ENCODE measurements around the gene GEMIN5. TPM values are rescaled to one million over a fixed set of nuclear protein-coding genes. Genes with fewer than 3 reads are reported as not detected.

The GEMIN5 gene
- total and polyA plus RNA-seq, 2 of the 13 experiments (the other 11 are each of a cell fraction or from before 2014, with no cell fraction given), result 6.6 to 28.6 TPM

DNA sequence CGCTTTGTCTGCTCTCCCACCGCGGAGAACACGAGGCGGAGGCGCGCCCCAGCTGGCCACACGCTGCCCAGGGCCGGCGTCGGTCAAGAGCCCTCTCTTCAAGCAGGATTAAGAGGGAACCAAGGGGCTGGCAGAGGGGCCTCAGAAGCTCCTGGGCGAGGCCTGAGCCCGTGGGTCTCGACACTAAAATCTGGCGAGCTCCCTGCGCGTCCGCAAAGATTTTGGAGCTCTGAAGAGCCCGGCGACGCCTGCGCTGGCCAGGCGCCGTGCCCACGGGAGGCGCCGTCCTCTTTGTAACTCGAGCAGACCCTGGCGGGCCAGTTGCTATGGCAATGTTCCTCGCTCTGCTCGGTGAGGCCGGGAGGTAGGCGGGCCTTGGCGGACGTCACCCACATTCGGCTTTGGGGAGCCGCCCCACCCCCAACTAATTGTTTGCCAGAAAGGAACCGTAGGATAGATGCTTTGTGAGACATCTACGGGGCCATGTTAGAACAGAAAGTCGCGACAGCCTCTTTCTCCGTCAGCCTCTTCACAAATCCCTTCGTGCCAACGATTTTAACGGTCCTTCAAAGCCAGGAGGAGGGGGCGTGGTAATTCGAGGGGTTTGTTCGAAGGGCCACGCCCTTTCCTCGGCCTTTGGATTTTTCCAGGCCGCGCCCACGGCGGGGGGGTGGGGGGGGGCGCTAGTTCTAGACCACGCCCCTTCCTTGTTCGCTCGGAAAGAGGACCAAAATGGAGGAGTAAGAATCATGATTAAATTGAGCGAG is 80.3 kb downstream of the GEMIN5 start (continued):
- TF ChIP-seq RARA (CRISPR knock-in tag; IDR thresholded peaks at IDR 0.05), result no peak
- no peak for TF ChIP-seq NBN (conservative IDR thresholded peaks at IDR 0.05)
- TF ChIP-seq BRD4 (CRISPR knock-in tag; IDR thresholded peaks at IDR 0.05), result no peak
- peak; percentile 48 for TF ChIP-seq SRY (CRISPR knock-in tag; IDR thresholded peaks at IDR 0.05)
- TF ChIP-seq, protein P1, sequence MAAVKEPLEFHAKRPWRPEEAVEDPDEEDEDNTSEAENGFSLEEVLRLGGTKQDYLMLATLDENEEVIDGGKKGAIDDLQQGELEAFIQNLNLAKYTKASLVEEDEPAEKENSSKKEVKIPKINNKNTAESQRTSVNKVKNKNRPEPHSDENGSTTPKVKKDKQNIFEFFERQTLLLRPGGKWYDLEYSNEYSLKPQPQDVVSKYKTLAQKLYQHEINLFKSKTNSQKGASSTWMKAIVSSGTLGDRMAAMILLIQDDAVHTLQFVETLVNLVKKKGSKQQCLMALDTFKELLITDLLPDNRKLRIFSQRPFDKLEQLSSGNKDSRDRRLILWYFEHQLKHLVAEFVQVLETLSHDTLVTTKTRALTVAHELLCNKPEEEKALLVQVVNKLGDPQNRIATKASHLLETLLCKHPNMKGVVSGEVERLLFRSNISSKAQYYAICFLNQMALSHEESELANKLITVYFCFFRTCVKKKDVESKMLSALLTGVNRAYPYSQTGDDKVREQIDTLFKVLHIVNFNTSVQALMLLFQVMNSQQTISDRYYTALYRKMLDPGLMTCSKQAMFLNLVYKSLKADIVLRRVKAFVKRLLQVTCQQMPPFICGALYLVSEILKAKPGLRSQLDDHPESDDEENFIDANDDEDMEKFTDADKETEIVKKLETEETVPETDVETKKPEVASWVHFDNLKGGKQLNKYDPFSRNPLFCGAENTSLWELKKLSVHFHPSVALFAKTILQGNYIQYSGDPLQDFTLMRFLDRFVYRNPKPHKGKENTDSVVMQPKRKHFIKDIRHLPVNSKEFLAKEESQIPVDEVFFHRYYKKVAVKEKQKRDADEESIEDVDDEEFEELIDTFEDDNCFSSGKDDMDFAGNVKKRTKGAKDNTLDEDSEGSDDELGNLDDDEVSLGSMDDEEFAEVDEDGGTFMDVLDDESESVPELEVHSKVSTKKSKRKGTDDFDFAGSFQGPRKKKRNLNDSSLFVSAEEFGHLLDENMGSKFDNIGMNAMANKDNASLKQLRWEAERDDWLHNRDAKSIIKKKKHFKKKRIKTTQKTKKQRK (IDR thresholded peaks at IDR 0.05; ENCODE audit: low read length), result no peak
- TF ChIP-seq, protein P2, sequence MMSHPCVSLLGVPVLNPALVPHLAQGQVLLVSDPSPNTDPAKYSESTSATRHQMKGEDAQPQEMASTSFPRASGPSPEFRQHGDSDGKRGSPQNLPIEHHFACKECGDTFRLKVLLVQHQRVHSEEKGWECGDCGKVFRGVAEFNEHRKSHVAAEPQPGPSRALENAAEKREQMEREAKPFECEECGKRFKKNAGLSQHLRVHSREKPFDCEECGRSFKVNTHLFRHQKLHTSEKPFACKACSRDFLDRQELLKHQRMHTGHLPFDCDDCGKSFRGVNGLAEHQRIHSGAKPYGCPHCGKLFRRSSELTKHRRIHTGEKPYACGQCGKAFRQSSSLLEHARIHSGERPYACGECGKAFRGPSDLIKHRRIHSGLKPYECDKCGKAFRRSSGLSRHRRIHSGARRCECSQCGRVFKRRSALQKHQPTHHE (CRISPR knock-in tag; IDR thresholded peaks at IDR 0.05; ENCODE audit: borderline replicate concordance), result no peak
- no peak for TF ChIP-seq FOSL1 (CRISPR knock-in tag; IDR thresholded peaks at IDR 0.05; ENCODE audit: borderline replicate concordance)
- TF ChIP-seq, protein P3, sequence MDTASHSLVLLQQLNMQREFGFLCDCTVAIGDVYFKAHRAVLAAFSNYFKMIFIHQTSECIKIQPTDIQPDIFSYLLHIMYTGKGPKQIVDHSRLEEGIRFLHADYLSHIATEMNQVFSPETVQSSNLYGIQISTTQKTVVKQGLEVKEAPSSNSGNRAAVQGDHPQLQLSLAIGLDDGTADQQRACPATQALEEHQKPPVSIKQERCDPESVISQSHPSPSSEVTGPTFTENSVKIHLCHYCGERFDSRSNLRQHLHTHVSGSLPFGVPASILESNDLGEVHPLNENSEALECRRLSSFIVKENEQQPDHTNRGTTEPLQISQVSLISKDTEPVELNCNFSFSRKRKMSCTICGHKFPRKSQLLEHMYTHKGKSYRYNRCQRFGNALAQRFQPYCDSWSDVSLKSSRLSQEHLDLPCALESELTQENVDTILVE (CRISPR knock-in tag; IDR thresholded peaks at IDR 0.05), result no peak; the same call in 1 of the 2 replicates
- TF ChIP-seq MXD4 (CRISPR knock-in tag; IDR thresholded peaks at IDR 0.05), result peak; percentile 66
- TF ChIP-seq, protein P4, sequence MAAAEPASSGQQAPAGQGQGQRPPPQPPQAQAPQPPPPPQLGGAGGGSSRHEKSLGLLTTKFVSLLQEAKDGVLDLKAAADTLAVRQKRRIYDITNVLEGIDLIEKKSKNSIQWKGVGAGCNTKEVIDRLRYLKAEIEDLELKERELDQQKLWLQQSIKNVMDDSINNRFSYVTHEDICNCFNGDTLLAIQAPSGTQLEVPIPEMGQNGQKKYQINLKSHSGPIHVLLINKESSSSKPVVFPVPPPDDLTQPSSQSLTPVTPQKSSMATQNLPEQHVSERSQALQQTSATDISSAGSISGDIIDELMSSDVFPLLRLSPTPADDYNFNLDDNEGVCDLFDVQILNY (CRISPR knock-in tag; conservative IDR thresholded peaks at IDR 0.05), result no peak
- TF ChIP-seq, protein P5, sequence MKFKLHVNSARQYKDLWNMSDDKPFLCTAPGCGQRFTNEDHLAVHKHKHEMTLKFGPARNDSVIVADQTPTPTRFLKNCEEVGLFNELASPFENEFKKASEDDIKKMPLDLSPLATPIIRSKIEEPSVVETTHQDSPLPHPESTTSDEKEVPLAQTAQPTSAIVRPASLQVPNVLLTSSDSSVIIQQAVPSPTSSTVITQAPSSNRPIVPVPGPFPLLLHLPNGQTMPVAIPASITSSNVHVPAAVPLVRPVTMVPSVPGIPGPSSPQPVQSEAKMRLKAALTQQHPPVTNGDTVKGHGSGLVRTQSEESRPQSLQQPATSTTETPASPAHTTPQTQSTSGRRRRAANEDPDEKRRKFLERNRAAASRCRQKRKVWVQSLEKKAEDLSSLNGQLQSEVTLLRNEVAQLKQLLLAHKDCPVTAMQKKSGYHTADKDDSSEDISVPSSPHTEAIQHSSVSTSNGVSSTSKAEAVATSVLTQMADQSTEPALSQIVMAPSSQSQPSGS (CRISPR knock-in tag; IDR thresholded peaks at IDR 0.05), result no peak; the same call in 1 of the 2 replicates
- TF ChIP-seq PAX8 (CRISPR knock-in tag; IDR thresholded peaks at IDR 0.05; ENCODE audit: borderline replicate concordance), result no peak
- TF ChIP-seq ZNF124 (CRISPR knock-in tag; IDR thresholded peaks at IDR 0.05), result 0 out of 2 replicates have a peak, but pooled peaks have one; percentile 40
- peak; percentile 32; the same call in 1 of the 2 replicates for TF ChIP-seq RXRA (CRISPR knock-in tag; IDR thresholded peaks at IDR 0.05)
- TF ChIP-seq ZNF788 (CRISPR knock-in tag; IDR thresholded peaks at IDR 0.05; ENCODE audit: borderline replicate concordance), result peak; percentile 57; the same call in 1 of the 2 replicates
- no peak for TF ChIP-seq FOXA1 (IDR thresholded peaks at IDR 0.05)
- no peak for TF ChIP-seq FOXA1 (CRISPR knock-in tag; IDR thresholded peaks at IDR 0.05)
- peak; percentile 42 for TF ChIP-seq SKI (IDR thresholded peaks at IDR 0.05; ENCODE audit: partially characterized antibody)
- TF ChIP-seq, protein P6, sequence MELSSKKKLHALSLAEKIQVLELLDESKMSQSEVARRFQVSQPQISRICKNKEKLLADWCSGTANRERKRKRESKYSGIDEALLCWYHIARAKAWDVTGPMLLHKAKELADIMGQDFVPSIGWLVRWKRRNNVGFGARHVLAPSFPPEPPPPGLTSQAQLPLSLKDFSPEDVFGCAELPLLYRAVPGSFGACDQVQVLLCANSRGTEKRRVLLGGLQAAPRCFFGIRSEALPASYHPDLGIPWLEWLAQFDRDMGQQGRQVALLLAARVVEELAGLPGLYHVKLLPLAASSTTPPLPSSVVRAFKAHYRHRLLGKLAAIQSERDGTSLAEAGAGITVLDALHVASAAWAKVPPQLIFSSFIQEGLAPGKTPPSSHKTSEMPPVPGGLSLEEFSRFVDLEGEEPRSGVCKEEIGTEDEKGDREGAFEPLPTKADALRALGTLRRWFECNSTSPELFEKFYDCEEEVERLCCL (CRISPR knock-in tag; IDR thresholded peaks at IDR 0.05; ENCODE audit: borderline replicate concordance), result no peak
- TF ChIP-seq TBX3 (IDR thresholded peaks at IDR 0.05; ENCODE audit: borderline replicate concordance), result no peak

Data from HepG2 (cell line).